WTC11 (cell line): ENCODE data around the gene ERBB4. TPM values are rescaled to one million over a fixed set of nuclear protein-coding genes. Genes with fewer than 3 reads are reported as not detected.

Experiments
- ATAC-seq: fragments of 200-7000 bp; cut with Tn5 transposase; 2 replicates; pipeline ENCODE4 v1.10.0; 2021; ENCODE audit warnings: mild to moderate bottlenecking, moderate library complexity
- CTCF ChIA-PET: fragments of 300-600 bp; sonication (Branson Sonifier 250); formaldehyde crosslinking; loops from one replicate; lab custom pipeline; 2021; ENCODE audit warnings: antibody characterized with exemption; lab: Charles Lee
- POLR2A ChIA-PET: fragments of 350-600 bp; sonication (Branson Sonifier 250); formaldehyde crosslinking; loops from one replicate; lab custom pipeline; 2021; ENCODE audit warnings: antibody characterized with exemption; lab: Charles Lee
- DNase-seq: peaks from one replicate; pipeline ENCODE4 v3.0.0; 2021; ENCODE audit warnings: low spot score
- H3K27ac Mint-ChIP-seq: 2 replicates; pipeline ENCODE4 v1.8.0; 2021; ENCODE audit warnings: mixed read lengths
- H3K27me3 Mint-ChIP-seq: 2 replicates; pipeline ENCODE4 v1.8.0; 2021; ENCODE audit warnings: low read depth, mild to moderate bottlenecking, moderate library complexity, mixed read lengths
- H3K36me3 Mint-ChIP-seq: 2 replicates; pipeline ENCODE4 v1.8.0; 2021; ENCODE audit warnings: mixed read lengths
- H3K4me1 Mint-ChIP-seq: 2 replicates; pipeline ENCODE4 v1.8.0; 2022; ENCODE audit warnings: mixed read lengths
- H3K4me3 Mint-ChIP-seq: 2 replicates; pipeline ENCODE4 v1.8.0; 2021; ENCODE audit warnings: mild to moderate bottlenecking, moderate library complexity, mixed read lengths
- H3K9me3 Mint-ChIP-seq: 2 replicates; pipeline ENCODE4 v1.8.0; 2021; ENCODE audit warnings: mixed read lengths
- ATF1 ChIP-seq: sonication (generic); formaldehyde crosslinking; IDR thresholded peaks from 2 replicates; pipeline ENCODE4 v1.8.1; 2023; ENCODE audit warnings: mild to moderate bottlenecking, moderate library complexity, missing genetic modification reagents
- CREB1 ChIP-seq: sonication (generic); formaldehyde crosslinking; IDR thresholded peaks from 2 replicates; pipeline ENCODE4 v1.8.0; 2023; ENCODE audit warnings: mild to moderate bottlenecking, missing genetic modification reagents
- CTCF ChIP-seq: fragments of 200-600 bp; IDR thresholded peaks from 2 replicates; pipeline ENCODE4 v1.8.0; 2022; ENCODE audit warnings: antibody characterized with exemption
- ETV6 ChIP-seq: sonication (generic); formaldehyde crosslinking; IDR thresholded peaks from 2 replicates; pipeline ENCODE4 v1.8.1; 2022; ENCODE audit warnings: mild to moderate bottlenecking, missing genetic modification reagents
- FOXP1 ChIP-seq: sonication (generic); formaldehyde crosslinking; IDR thresholded peaks from 2 replicates; pipeline ENCODE4 v1.8.0; 2022; ENCODE audit warnings: missing genetic modification reagents, mild to moderate bottlenecking, moderate library complexity, borderline replicate concordance
- GABPB1 ChIP-seq: sonication (generic); formaldehyde crosslinking; IDR thresholded peaks from 2 replicates; pipeline ENCODE4 v1.8.1; 2023; ENCODE audit warnings: mild to moderate bottlenecking, missing genetic modification reagents
- KAT7 ChIP-seq: sonication (generic); formaldehyde crosslinking; IDR thresholded peaks from 2 replicates; pipeline ENCODE4 v1.8.1; 2023; ENCODE audit warnings: missing genetic modification reagents, mild to moderate bottlenecking, borderline replicate concordance
- MLX ChIP-seq: sonication (generic); formaldehyde crosslinking; IDR thresholded peaks from 2 replicates; pipeline ENCODE4 v1.8.1; 2023; ENCODE audit warnings: mild to moderate bottlenecking, missing genetic modification reagents, moderate library complexity
- MXD4 ChIP-seq: fragments of 250-450 bp; sonication (Bioruptor Pico); IDR thresholded peaks from 2 replicates; pipeline ENCODE4 v1.8.0; 2021; ENCODE audit warnings: mild to moderate bottlenecking, moderate library complexity, borderline replicate concordance
- MYBL2 ChIP-seq: sonication (generic); formaldehyde crosslinking; IDR thresholded peaks from 2 replicates; pipeline ENCODE4 v1.8.1; 2023; ENCODE audit warnings: mild to moderate bottlenecking, moderate library complexity, missing genetic modification reagents
- NFYB ChIP-seq: sonication (generic); formaldehyde crosslinking; conservative IDR thresholded peaks from 2 replicates; pipeline ENCODE4 v1.8.0; 2022; ENCODE audit warnings: low read depth, missing genetic modification reagents
- NR2C2 ChIP-seq: sonication (generic); formaldehyde crosslinking; IDR thresholded peaks from 2 replicates; pipeline ENCODE4 v1.8.0; 2022; ENCODE audit warnings: mild to moderate bottlenecking, missing genetic modification reagents
- OVOL2 ChIP-seq: fragments of 250-450 bp; sonication (Bioruptor Pico); IDR thresholded peaks from 2 replicates; pipeline ENCODE4 v1.9.0; 2021; ENCODE audit warnings: mild to moderate bottlenecking, borderline replicate concordance
- SP1 ChIP-seq: sonication (generic); formaldehyde crosslinking; conservative IDR thresholded peaks from 2 replicates; pipeline ENCODE4 v1.8.1; 2022; ENCODE audit warnings: missing genetic modification reagents
- ZBTB43 ChIP-seq: sonication (generic); formaldehyde crosslinking; IDR thresholded peaks from 2 replicates; pipeline ENCODE4 v1.8.1; 2023; ENCODE audit warnings: mild to moderate bottlenecking, missing genetic modification reagents
- ZNF121 ChIP-seq: sonication (generic); formaldehyde crosslinking; IDR thresholded peaks from 2 replicates; pipeline ENCODE4 v1.8.0; 2023; ENCODE audit warnings: missing genetic modification reagents
- ZNF232 ChIP-seq: sonication (generic); formaldehyde crosslinking; IDR thresholded peaks from 2 replicates; pipeline ENCODE4 v1.8.0; 2022; ENCODE audit warnings: mild to moderate bottlenecking, missing genetic modification reagents
- ZNF281 ChIP-seq: sonication (generic); formaldehyde crosslinking; IDR thresholded peaks from 2 replicates; pipeline ENCODE4 v1.8.0; 2023; ENCODE audit warnings: mild to moderate bottlenecking, missing genetic modification reagents
- ZNF317 ChIP-seq: sonication (generic); formaldehyde crosslinking; IDR thresholded peaks from 2 replicates; pipeline ENCODE4 v1.8.1; 2023; ENCODE audit warnings: low read depth, mild to moderate bottlenecking, moderate library complexity, missing genetic modification reagents, borderline replicate concordance
- ZNF416 ChIP-seq: fragments of 250-450 bp; sonication (Bioruptor Pico); IDR thresholded peaks from 2 replicates; pipeline ENCODE4 v1.9.0; 2021; ENCODE audit warnings: mild to moderate bottlenecking, inconsistent platforms
- total RNA-seq: library from RNA; stranded (reverse); gene quantifications from 3 replicates; pipeline ENCODE4 v1.2.3, GENCODE V29; 2021
- TF ChIP-seq, protein P1 (sequence below): sonication (generic); formaldehyde crosslinking; IDR thresholded peaks from 2 replicates; pipeline ENCODE4 v1.8.1; 2022; ENCODE audit warnings: missing genetic modification reagents, borderline replicate concordance

Gene ERBB4
- total RNA-seq, 1 experiment from 2014 or later, result 1.6 TPM

DNA sequence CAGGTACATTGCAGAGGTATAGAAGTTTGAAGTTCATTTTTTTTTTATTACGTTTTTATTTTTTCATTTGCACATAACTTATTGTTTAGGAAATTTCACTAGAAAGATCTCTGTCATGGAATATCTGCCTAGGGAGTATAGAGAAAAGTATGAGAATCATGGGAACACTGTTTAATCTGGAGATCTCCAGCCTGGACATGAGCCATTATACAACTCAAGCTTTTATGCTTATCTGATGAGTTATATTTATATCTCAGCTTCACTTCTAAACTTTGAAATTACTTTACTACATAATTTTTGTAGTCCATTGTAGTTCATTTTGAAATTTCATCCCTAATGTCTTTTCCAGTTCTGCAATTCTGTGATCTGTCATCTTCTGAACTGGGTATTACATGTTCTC is 515.6 kb downstream of the ERBB4 start (continued):
- TF ChIP-seq ZNF281 (no peak), GABPB1 (CRISPR knock-in tag) (no peak), ATF1 (CRISPR knock-in tag) (no peak), KAT7 (no peak)

- TF ChIP-seq NR2C2 (CRISPR knock-in tag) (no peak), ZBTB43 (CRISPR knock-in tag) (no peak), MYBL2 (CRISPR knock-in tag) (no peak)
- Mint-ChIP-seq H3K4me3 (no peak overlapping the region), H3K27ac (no peak overlapping the region), H3K27me3 (no peaks in the 10 kb centered on the region), H3K9me3 (peaks cover 3% of the 10 kb centered on the region; the same call in 1 of the 2 replicates), H3K36me3 (no peaks in the 10 kb centered on the region), H3K4me1 (no peaks in the 10 kb centered on the region)
- ATAC-seq (no peak), DNase-seq (no peak)
- POLR2A ChIA-PET, result no interaction called here
- CTCF ChIA-PET, result no interaction called here
Observed at GRCh38 chr2:212021947-212022346, 516.7 kb downstream of the ERBB4 start.

- H3K27ac Mint-ChIP-seq, result no peak overlapping the region
- H3K4me3 Mint-ChIP-seq, result no peak overlapping the region
- POLR2A ChIA-PET, result interaction anchor here (0.6 kb wide), 1 partner anchor 1562 kb away, joined by 3 read pairs; no protein-coding TSS in a partner anchor
- H3K4me1 Mint-ChIP-seq, result peaks cover 5% of the 10 kb centered on the region
- no peaks in the 10 kb centered on the region for H3K27me3 Mint-ChIP-seq
- no peak for ATAC-seq
- H3K9me3 Mint-ChIP-seq, result no peaks in the 10 kb centered on the region
- TF ChIP-seq ZNF416 (CRISPR knock-in tag) (no peak), NFYB (CRISPR knock-in tag) (no peak), FOXP1 (no peak), CREB1 (CRISPR knock-in tag) (no peak), SP1 (no peak), ZNF232 (CRISPR knock-in tag) (no peak), MXD4 (CRISPR knock-in tag) (no peak), ZNF317 (no peak)
- TF ChIP-seq, protein P1, sequence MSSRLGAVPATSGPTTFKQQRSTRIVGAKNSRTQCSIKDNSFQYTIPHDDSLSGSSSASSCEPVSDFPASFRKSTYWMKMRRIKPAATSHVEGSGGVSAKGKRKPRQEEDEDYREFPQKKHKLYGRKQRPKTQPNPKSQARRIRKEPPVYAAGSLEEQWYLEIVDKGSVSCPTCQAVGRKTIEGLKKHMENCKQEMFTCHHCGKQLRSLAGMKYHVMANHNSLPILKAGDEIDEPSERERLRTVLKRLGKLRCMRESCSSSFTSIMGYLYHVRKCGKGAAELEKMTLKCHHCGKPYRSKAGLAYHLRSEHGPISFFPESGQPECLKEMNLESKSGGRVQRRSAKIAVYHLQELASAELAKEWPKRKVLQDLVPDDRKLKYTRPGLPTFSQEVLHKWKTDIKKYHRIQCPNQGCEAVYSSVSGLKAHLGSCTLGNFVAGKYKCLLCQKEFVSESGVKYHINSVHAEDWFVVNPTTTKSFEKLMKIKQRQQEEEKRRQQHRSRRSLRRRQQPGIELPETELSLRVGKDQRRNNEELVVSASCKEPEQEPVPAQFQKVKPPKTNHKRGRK (CRISPR knock-in tag), result no peak
- TF ChIP-seq, all 79 proteins: peak for 0
- DNase-seq, result no peak
- no peaks in the 10 kb centered on the region for H3K36me3 Mint-ChIP-seq
- CTCF ChIA-PET, result no interaction called here
Observed at GRCh38 chr2:212015588-212015987, 523.0 kb downstream of the ERBB4 start.

- DNase-seq, result no peak
- H3K36me3 Mint-ChIP-seq, result no peaks in the 10 kb centered on the region
- CTCF ChIA-PET, result no interaction called here
- ATAC-seq, result no peak
- POLR2A ChIA-PET, result interaction anchor here (0.7 kb wide), 1 partner anchor 640 kb away, joined by 3 read pairs; no protein-coding TSS in a partner anchor
- no peak overlapping the region; the same call in 1 of the 2 replicates for H3K27ac Mint-ChIP-seq
- H3K4me3 Mint-ChIP-seq, result no peak overlapping the region
- H3K27me3 Mint-ChIP-seq, result no peaks in the 10 kb centered on the region
- no peaks in the 10 kb centered on the region for H3K9me3 Mint-ChIP-seq
- peaks cover 5% of the 10 kb centered on the region for H3K4me1 Mint-ChIP-seq
- no peak for TF ChIP-seq CTCF
- no peak for TF ChIP-seq OVOL2
- no peak for TF ChIP-seq ETV6 (CRISPR knock-in tag)
- no peak for TF ChIP-seq ZBTB43 (CRISPR knock-in tag)
- TF ChIP-seq ZNF121 (CRISPR knock-in tag), result no peak
- no peak for TF ChIP-seq MLX (CRISPR knock-in tag)
Observed at GRCh38 chr2:212013626-212014025, 525.0 kb downstream of the ERBB4 start.
